Superior temporal gyrus (tissue), 1 donor: ENCODE measurements around the gene SSBP2.

Experiments
- DNase-seq: peaks from one replicate; pipeline ENCODE4 v3.0.0-alpha.2; 2016; ENCODE audit errors: extremely low spot score

SSBP2 gene

GRCh38 chr5:81767097-81767496, 16.2 kb upstream of the SSBP2 start:
- DNase-seq, result no peak

- no peak for DNase-seq
These were observed 15.7 kb upstream of the SSBP2 start for GRCh38 chr5:81766611-81767010.

- DNase-seq, result no peak
These were observed 12.5 kb upstream of the SSBP2 start for GRCh38 chr5:81763294-81763928.

- no peak for DNase-seq
These were observed 12.0 kb upstream of the SSBP2 start for GRCh38 chr5:81762853-81763252.

GRCh38 chr5:81762401-81762800, 11.5 kb upstream of the SSBP2 start:
- no peak for DNase-seq

GRCh38 chr5:81761970-81762369, 11.1 kb upstream of the SSBP2 start:
- DNase-seq, result no peak

- DNase-seq, result no peak
These were observed 10.4 kb upstream of the SSBP2 start for GRCh38 chr5:81761270-81761669.

- no peak for DNase-seq
These were observed 9.6 kb upstream of the SSBP2 start for GRCh38 chr5:81760521-81760920.

- DNase-seq, result no peak
These were observed 8.7 kb upstream of the SSBP2 start for GRCh38 chr5:81759632-81760005.

GRCh38 chr5:81757404-81757803, 6.5 kb upstream of the SSBP2 start:
- DNase-seq, result no peak

GRCh38 chr5:81756016-81756415, 5.1 kb upstream of the SSBP2 start:
- no peak for DNase-seq

- no peak for DNase-seq
These were observed 4.4 kb upstream of the SSBP2 start for GRCh38 chr5:81755320-81755719.

GRCh38 chr5:81754621-81755020, 3.7 kb upstream of the SSBP2 start:
- DNase-seq, result no peak

- no peak for DNase-seq
These were observed 2.5 kb upstream of the SSBP2 start for GRCh38 chr5:81753429-81753828.

- no peak for DNase-seq
These were observed 1.7 kb upstream of the SSBP2 start for GRCh38 chr5:81752644-81752963.

GRCh38 chr5:81751836-81752643, 1.1 kb upstream of the SSBP2 start:
- peak; percentile 72 for DNase-seq

GRCh38 chr5:81750308-81751008, 439 bp downstream of the SSBP2 start:
- no peak for DNase-seq

- DNase-seq, result peak; percentile 44
These were observed 1.2 kb downstream of the SSBP2 start for GRCh38 chr5:81749561-81750307.

GRCh38 chr5:81749192-81749560, 1.7 kb downstream of the SSBP2 start:
- peak; percentile 63 for DNase-seq

- DNase-seq, result peak; percentile 71
These were observed 2.3 kb downstream of the SSBP2 start for GRCh38 chr5:81748556-81748955.

GRCh38 chr5:81747030-81747429, 3.9 kb downstream of the SSBP2 start:
- DNase-seq, result no peak

- no peak for DNase-seq
These were observed 10.1 kb downstream of the SSBP2 start for GRCh38 chr5:81740758-81741157.
